ENCODE measurements around the gene ELOVL5.

The ELOVL5 gene

DNA sequence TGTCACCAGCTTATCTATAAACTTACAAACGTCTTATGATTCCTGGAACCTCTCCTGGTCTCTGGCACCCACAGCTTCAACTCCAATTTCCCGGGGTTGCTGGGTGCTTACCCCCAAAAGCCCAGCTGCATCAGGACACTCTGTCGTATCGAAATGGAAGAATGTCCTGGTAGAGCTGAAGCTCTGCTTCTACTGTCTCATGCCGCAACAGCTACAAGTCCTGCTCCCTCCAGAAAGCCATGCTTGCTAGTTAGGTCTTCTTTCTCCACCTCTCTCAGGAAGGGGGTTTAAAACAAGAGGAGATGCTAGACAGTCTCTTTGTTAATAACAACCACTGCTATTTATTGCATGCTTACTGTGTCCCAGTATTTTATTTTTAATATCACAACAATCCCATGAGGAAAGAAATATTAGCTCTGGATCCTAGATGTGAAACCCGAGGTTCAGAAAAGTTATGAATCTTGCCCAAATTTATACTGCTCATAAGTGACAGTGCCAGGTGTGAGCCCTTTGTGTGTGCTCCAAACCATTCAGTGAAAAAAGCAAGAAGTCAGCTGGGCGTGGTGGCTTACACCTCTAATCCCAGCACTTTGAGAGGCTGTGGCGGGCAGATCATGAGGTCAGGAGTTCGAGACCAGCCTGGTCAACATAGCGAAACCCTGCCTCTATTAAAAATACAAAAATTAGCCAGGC lies 117.8 kb downstream of the ELOVL5 start:
- no peak for DNase-seq

DNA sequence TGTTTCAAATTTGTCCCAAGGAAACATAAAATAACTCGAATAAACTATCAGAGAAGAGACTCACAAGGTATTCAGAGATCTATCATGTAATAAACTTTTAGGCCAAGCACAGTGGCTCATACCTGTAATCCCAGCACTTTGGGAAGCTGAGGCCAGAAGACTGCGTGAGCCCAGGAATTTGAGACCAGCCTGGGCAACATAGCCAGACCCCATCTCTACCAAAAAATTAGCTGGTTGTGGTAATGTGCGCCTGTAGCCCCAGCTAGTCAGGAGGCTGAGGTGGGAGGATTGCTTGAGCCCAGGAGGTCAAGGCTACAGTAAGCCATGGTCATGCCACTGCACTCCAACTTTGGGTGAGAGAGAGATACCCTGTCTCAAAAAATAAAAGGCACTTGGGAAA lies 120.9 kb downstream of the ELOVL5 start:
- no peak for DNase-seq

DNA sequence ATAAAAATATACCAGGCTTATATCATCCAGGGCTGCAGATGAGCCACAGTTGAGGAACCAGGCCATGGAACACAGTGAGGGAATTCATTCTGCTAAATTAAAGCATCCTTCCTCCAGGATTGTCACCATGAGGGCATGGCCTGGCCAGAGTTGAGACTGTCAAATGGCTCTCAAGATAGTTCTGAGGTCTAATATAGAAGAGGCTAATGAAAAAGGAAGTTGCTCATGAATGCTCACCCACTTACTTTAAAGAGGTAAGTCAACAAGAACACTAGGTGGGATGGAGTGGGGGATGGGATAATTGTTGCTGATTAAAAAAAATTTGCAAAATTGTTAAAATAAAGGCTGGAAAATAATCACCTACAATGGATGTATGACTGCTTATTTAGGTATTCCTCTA lies 128.1 kb downstream of the ELOVL5 start:
- DNase-seq = no peak
